Endodermal cell (in vitro differentiated cells): Measurements from ENCODE around the gene ZMAT3. TPM values are rescaled to one million over a fixed set of nuclear protein-coding genes. Genes with fewer than 3 reads are reported as not detected.

ENCODE experiments used
- DNase-seq: peaks from one replicate; pipeline ENCODE4 v3.0.0-alpha.2; 2017
- H3K27ac ChIP-seq: 2 replicates; pipeline ENCODE4 v1.5.1; 2013; ENCODE audit warnings: mild to moderate bottlenecking, low read depth, low read length, moderate library complexity
- H3K27me3 ChIP-seq: 2 replicates; pipeline ENCODE4 v1.6.1; 2013; ENCODE audit warnings: mild to moderate bottlenecking, low read length, moderate library complexity; ENCODE audit not compliant: insufficient read depth, control insufficient read depth, poor library complexity, severe bottlenecking
- H3K36me3 ChIP-seq: 2 replicates; pipeline ENCODE4 v1.7.0; 2013; ENCODE audit warnings: mild to moderate bottlenecking, low read length, moderate library complexity; ENCODE audit not compliant: control insufficient read depth, insufficient read depth
- H3K4me1 ChIP-seq: one replicate; pipeline ENCODE4 v1.7.0; 2013; ENCODE audit warnings: low read length; ENCODE audit not compliant: control insufficient read depth, insufficient read depth
- H3K4me3 ChIP-seq: 2 replicates; pipeline ENCODE4 v1.5.1; 2013; ENCODE audit warnings: mild to moderate bottlenecking, low read length, moderate library complexity
- H3K9ac ChIP-seq: 2 replicates; pipeline ENCODE4 v1.6.1; 2013; ENCODE audit warnings: mild to moderate bottlenecking, low read length, moderate library complexity; ENCODE audit not compliant: poor library complexity, severe bottlenecking; ENCODE audit errors: extremely low read depth
- H3K9me3 ChIP-seq: 2 replicates; pipeline ENCODE4 v1.6.1; 2013; ENCODE audit warnings: mild to moderate bottlenecking, low read length, moderate library complexity; ENCODE audit not compliant: control insufficient read depth
- H3K27ac Mint-ChIP-seq: 2 replicates; pipeline ENCODE4 v1.8.0; 2020; ENCODE audit warnings: mixed read lengths
- H3K27me3 Mint-ChIP-seq: 2 replicates; pipeline ENCODE4 v1.8.0; 2021; ENCODE audit warnings: mild to moderate bottlenecking, mixed read lengths; ENCODE audit not compliant: insufficient read depth
- H3K36me3 Mint-ChIP-seq: 2 replicates; pipeline ENCODE4 v1.8.0; 2020; ENCODE audit warnings: low read depth, mixed read lengths
- H3K4me1 Mint-ChIP-seq: 2 replicates; pipeline ENCODE4 v1.8.0; 2020; ENCODE audit warnings: mixed read lengths
- H3K4me3 Mint-ChIP-seq: 2 replicates; pipeline ENCODE4 v1.8.0; 2020; ENCODE audit warnings: mild to moderate bottlenecking, moderate library complexity, mixed read lengths
- H3K9me3 Mint-ChIP-seq: 2 replicates; pipeline ENCODE4 v1.8.0; 2020; ENCODE audit warnings: mild to moderate bottlenecking, mixed read lengths
- CTCF ChIP-seq: fragments of 200-600 bp; sonication (generic); conservative IDR thresholded peaks from 2 replicates; pipeline ENCODE4 v1.5.0; 2021; ENCODE audit warnings: antibody characterized with exemption, mild to moderate bottlenecking
- WGBS, 2 experiments: methylation state at CpG; one replicate each; pipeline versions ENCODE4 v1.1.5 to v1.1.7; 2013; ENCODE audit warnings: missing lambda C conversion rate in 2 of 2, mixed read lengths in 1 of 2; ENCODE audit not compliant: insufficient coverage in 1 of 2, insufficient read length in 1 of 2; 5-methylcytosine and 5-hydroxymethylcytosine counted together
- total RNA-seq, 2 donors: library from RNA; stranded (reverse); fragmentation: NEBNext Ultra II Directional in 1 of 2; extraction: Animal tissue kit (Norgen Biotek cat#: 25700) in 1 of 2; gene quantifications; 2 replicates in 1 of 2; 3 replicates in 1 of 2; pipeline ENCODE4 v1.2.1, GENCODE V29; 2021

ZMAT3 gene
- total RNA-seq, 2 donors from 2014 or later: 5.8 to 6.7 TPM

- DNase-seq: no peak
- Histone ChIP-seq H3K9ac (no peak overlapping the region), H3K27me3 (no peaks in the 10 kb centered on the region), H3K27ac (no peak overlapping the region), H3K4me3 (no peak overlapping the region), H3K36me3 (peaks cover 4% of the 10 kb centered on the region), H3K4me1 (no peaks in the 10 kb centered on the region), H3K9me3 (peaks cover 15% of the 10 kb centered on the region)
- no peak for TF ChIP-seq CTCF
- Mint-ChIP-seq H3K4me1 (peaks cover 2% of the 10 kb centered on the region), H3K27ac (peak overlapping the region; percentile 5), H3K36me3 (peaks cover 17% of the 10 kb centered on the region), H3K27me3 (no peaks in the 10 kb centered on the region), H3K9me3 (peaks cover 14% of the 10 kb centered on the region), H3K4me3 (no peak overlapping the region)
- WGBS, 2 experiments: 93% methylated on average over 2 of the region's 2 CpGs; no CpG with 5 or more reads in 1 of the 2 experiments
Observed at GRCh38 chr3:179026636-179027035, 45.0 kb downstream of the ZMAT3 start.

- H3K27ac Mint-ChIP-seq: no peak overlapping the region
- H3K4me3 ChIP-seq: no peak overlapping the region
Observed at GRCh38 chr3:179021119-179021903, 50.3 kb downstream of the ZMAT3 start.

GRCh38 chr3:179020112-179020511, 51.5 kb downstream of the ZMAT3 start:
- no peak overlapping the region for H3K9ac ChIP-seq
- TF ChIP-seq CTCF: no peak
- no peak overlapping the region for H3K27ac ChIP-seq
- H3K36me3 ChIP-seq: no peaks in the 10 kb centered on the region
- WGBS, 2 experiments: 86 to 91% methylated on average over 3 to 4 of the region's 4 CpGs
- no peak overlapping the region for H3K4me3 ChIP-seq
- Mint-ChIP-seq H3K27me3 (no peaks in the 10 kb centered on the region), H3K36me3 (peaks cover 6% of the 10 kb centered on the region), H3K4me3 (no peak overlapping the region), H3K27ac (no peak overlapping the region), H3K4me1 (no peaks in the 10 kb centered on the region), H3K9me3 (no peaks in the 10 kb centered on the region)
- H3K27me3 ChIP-seq: no peaks in the 10 kb centered on the region
- H3K9me3 ChIP-seq: no peaks in the 10 kb centered on the region
- H3K4me1 ChIP-seq: no peaks in the 10 kb centered on the region
- no peak for DNase-seq

More at GRCh38 chr3:179021119-179021903, 50.3 kb downstream of the ZMAT3 start:
- Histone ChIP-seq H3K27ac (no peak overlapping the region), H3K9ac (no peak overlapping the region), H3K4me1 (no peaks in the 10 kb centered on the region), H3K9me3 (no peaks in the 10 kb centered on the region), H3K36me3 (peaks cover 4% of the 10 kb centered on the region), H3K27me3 (no peaks in the 10 kb centered on the region)
- Mint-ChIP-seq H3K27me3 (no peaks in the 10 kb centered on the region), H3K4me1 (no peaks in the 10 kb centered on the region), H3K9me3 (no peaks in the 10 kb centered on the region), H3K4me3 (no peak overlapping the region), H3K36me3 (peaks cover 6% of the 10 kb centered on the region)
- no peak for DNase-seq
- no peak for TF ChIP-seq CTCF
- 92 to 97% methylated on average over 4 of the region's 4 CpGs for WGBS, 2 experiments
